Tibial nerve (tissue), 4 donors: ENCODE results near the gene CRHR1. TPM values are rescaled to one million over a fixed set of nuclear protein-coding genes. Genes with fewer than 3 reads are reported as not detected.

Source experiments
- DNase-seq, 2 donors: peaks; one replicate each; pipeline ENCODE4 v3.0.0-alpha.2; 2019; ENCODE audit warnings: low spot score in 2 of 2
- H3K27ac ChIP-seq, 4 donors: fragments of 200-600 bp; sonication (generic) in 3 of 4; one replicate each; pipeline ENCODE4 v1.5.1; 2017 to 2019; ENCODE audit warnings: mild to moderate bottlenecking in 1 of 4
- H3K27me3 ChIP-seq, 2 donors: fragments of 200-600 bp; sonication (generic) in 1 of 2; one replicate each; pipeline versions ENCODE4 v1.5.1 to v1.6.0; 2017 to 2019
- H3K36me3 ChIP-seq, 3 donors: fragments of 200-600 bp; sonication (generic); one replicate each; pipeline ENCODE4 v1.5.1; 2018 to 2019
- H3K4me1 ChIP-seq, 4 donors: fragments of 200-600 bp; sonication (generic) in 3 of 4; one replicate each; pipeline ENCODE4 v1.5.1; 2017 to 2019
- H3K4me3 ChIP-seq, 4 donors: fragments of 200-600 bp; sonication (generic) in 3 of 4; one replicate each; pipeline ENCODE4 v1.5.1; 2017 to 2019; ENCODE audit warnings: mild to moderate bottlenecking in 1 of 4, moderate library complexity in 1 of 4
- H3K9me3 ChIP-seq, 4 donors: fragments of 200-600 bp; sonication (generic) in 3 of 4; one replicate each; pipeline ENCODE4 v1.5.1; 2017 to 2019
- CTCF ChIP-seq, 5 experiments: fragments of 200-600 bp in 3 of 5; fragments of 450-650 bp in 2 of 5; sonication (generic) in 3 of 5; IDR thresholded peaks; one replicate each; pipeline ENCODE4 v1.5.1; 2016 to 2019; ENCODE audit warnings: antibody characterized with exemption in 5 of 5, mild to moderate bottlenecking in 3 of 5, moderate library complexity in 2 of 5
- EP300 ChIP-seq, 2 donors: sonication (generic); formaldehyde crosslinking; IDR thresholded peaks; one replicate each; pipeline ENCODE4 v1.6.1; 2017; ENCODE audit warnings: antibody characterized with exemption in 2 of 2, mild to moderate bottlenecking in 1 of 2
- POLR2A ChIP-seq, 2 donors: fragments of 450-650 bp; IDR thresholded peaks; one replicate each; pipeline ENCODE4 v1.6.1; 2017; ENCODE audit warnings: antibody characterized with exemption in 2 of 2, mild to moderate bottlenecking in 2 of 2, moderate library complexity in 2 of 2
- WGBS, 2 donors: methylation state at CpG; one replicate each; pipeline ENCODE4 v1.1.5; 2018; 5-methylcytosine and 5-hydroxymethylcytosine counted together
- total RNA-seq, 4 donors: library from RNA; depleted of rRNA; stranded (reverse); fragments of >200 nt; gene quantifications; one replicate each; pipeline ENCODE4 v1.1.0, GENCODE V29; 2016

The CRHR1 gene
- total RNA-seq, 4 donors from 2014 or later, result not detected

GRCh38 chr17:45761957-45762565 lies 22.1 kb upstream of the CRHR1 start:
- Histone ChIP-seq H3K36me3 (no peaks in the 10 kb centered on the region), H3K4me3 (no peak overlapping the region), H3K27me3 (peaks cover 0 to 47% of the 10 kb centered on the region in 2 donors), H3K9me3 (no peaks in the 10 kb centered on the region), H3K27ac (no peak overlapping the region), H3K4me1 (no peaks in the 10 kb centered on the region)
- DNase-seq, result no peak
- TF ChIP-seq CTCF (IDR thresholded peaks at IDR 0.05), result no peak
- TF ChIP-seq EP300 (IDR thresholded peaks at IDR 0.05), result no peak
- no peak for TF ChIP-seq POLR2A (IDR thresholded peaks at IDR 0.05)
- WGBS, 2 donors, result 55 to 58% methylated on average over 4 of the region's 4 CpGs

- no peak overlapping the region for H3K4me3 ChIP-seq
- H3K27ac ChIP-seq, result no peak overlapping the region
- no peaks in the 10 kb centered on the region for H3K4me1 ChIP-seq
- 33 to 40% methylated on average over 7 of the region's 7 CpGs for WGBS, 2 donors
- H3K36me3 ChIP-seq, result no peaks in the 10 kb centered on the region
- no peaks in the 10 kb centered on the region for H3K9me3 ChIP-seq
- no peak for DNase-seq
- peaks cover 0 to 47% of the 10 kb centered on the region in 2 donors for H3K27me3 ChIP-seq
- TF ChIP-seq CTCF (IDR thresholded peaks at IDR 0.05) (no peak), POLR2A (IDR thresholded peaks at IDR 0.05) (no peak), EP300 (IDR thresholded peaks at IDR 0.05) (no peak)
These were observed 20.9 kb upstream of the CRHR1 start for GRCh38 chr17:45763182-45763581.

DNA sequence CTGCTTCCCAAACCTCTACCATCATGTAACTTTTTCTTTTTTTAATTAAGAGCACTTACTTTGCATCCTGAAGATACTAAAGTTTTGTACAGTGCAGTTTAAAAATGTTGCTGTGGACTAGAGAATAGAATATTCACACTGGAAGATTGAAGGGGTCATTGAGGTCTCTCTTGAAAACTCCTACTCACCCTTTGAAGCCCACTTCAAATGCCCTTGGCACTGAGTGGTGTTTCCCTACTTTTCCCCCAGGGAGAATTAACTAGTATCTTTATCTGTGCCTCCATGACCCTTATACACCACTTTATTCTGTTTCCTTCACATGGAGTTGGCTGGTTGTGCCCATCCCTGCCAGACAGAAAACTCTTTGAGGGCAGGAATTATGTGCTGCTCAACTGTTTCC lies 19.6 kb upstream of the CRHR1 start:
- no peaks in the 10 kb centered on the region for H3K9me3 ChIP-seq
- peaks cover 0 to 55% of the 10 kb centered on the region in 2 donors for H3K27me3 ChIP-seq
- no peak for DNase-seq
- no peaks in the 10 kb centered on the region for H3K36me3 ChIP-seq
- no peak overlapping the region for H3K27ac ChIP-seq
- TF ChIP-seq EP300 (IDR thresholded peaks at IDR 0.05) (no peak), CTCF (IDR thresholded peaks at IDR 0.05) (no peak), POLR2A (IDR thresholded peaks at IDR 0.05) (no peak)
- H3K4me1 ChIP-seq, result no peaks in the 10 kb centered on the region
- no peak overlapping the region for H3K4me3 ChIP-seq

- H3K27me3 ChIP-seq, result peaks cover 0 to 75% of the 10 kb centered on the region in 2 donors
- H3K4me3 ChIP-seq, result no peak overlapping the region
- H3K27ac ChIP-seq, result no peak overlapping the region
- H3K9me3 ChIP-seq, result peaks cover 0 to 2% (median 0%) of the 10 kb centered on the region in 4 donors
- no peaks in the 10 kb centered on the region for H3K36me3 ChIP-seq
- H3K4me1 ChIP-seq, result no peaks in the 10 kb centered on the region
- DNase-seq, result no peak
- 37 to 47% methylated on average over 4 of the region's 4 CpGs for WGBS, 2 donors
- TF ChIP-seq EP300 (IDR thresholded peaks at IDR 0.05) (no peak), POLR2A (IDR thresholded peaks at IDR 0.05) (no peak)
These were observed 16.1 kb upstream of the CRHR1 start for GRCh38 chr17:45768000-45768399.

DNA sequence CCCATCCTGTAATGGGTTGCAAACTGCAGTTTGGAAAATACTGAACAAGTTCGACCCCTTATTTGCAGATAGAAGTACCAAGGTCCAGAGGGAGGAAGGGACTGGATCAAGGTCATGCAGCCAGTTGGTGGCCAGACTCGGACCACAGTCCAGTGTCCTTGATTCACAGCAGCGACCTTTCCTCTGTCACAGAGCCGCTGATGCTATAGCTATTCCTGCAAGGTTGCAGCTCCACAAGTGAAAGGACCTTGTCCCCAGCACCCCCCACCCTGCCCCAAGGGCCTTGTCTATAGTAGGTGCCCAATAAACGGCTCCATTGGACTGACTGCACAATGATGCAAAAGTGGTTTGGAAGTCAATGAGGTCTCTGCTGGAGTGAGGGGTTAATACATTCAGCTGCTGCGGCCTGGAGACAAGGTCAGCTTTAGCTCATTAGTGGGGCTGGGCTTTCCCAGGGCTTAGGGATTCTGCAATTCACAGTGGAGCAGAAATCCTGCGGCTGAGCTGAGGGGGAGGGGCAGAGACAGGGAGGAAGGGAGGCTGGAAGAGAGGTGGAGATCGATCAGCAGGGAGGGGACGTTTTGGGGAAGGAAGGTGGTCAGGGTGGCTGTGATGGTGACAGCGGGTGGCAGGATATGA lies 13.4 kb upstream of the CRHR1 start:
- TF ChIP-seq POLR2A (IDR thresholded peaks at IDR 0.05), result no peak
- no peak overlapping the region for H3K4me3 ChIP-seq
- H3K9me3 ChIP-seq, result peaks cover 0 to 9% (median 0%) of the 10 kb centered on the region in 4 donors
- H3K27ac ChIP-seq, result no peak overlapping the region
- 35 to 39% methylated on average over 10 of the region's 10 CpGs for WGBS, 2 donors
- no peak for DNase-seq
- peaks cover 0 to 66% of the 10 kb centered on the region in 2 donors for H3K27me3 ChIP-seq
- H3K36me3 ChIP-seq, result no peaks in the 10 kb centered on the region
- H3K4me1 ChIP-seq, result no peaks in the 10 kb centered on the region

- Histone ChIP-seq H3K4me1 (no peaks in the 10 kb centered on the region), H3K36me3 (no peaks in the 10 kb centered on the region), H3K27ac (no peak overlapping the region), H3K4me3 (no peak overlapping the region), H3K9me3 (peaks cover 0 to 9% (median 0%) of the 10 kb centered on the region in 4 donors), H3K27me3 (peaks cover 0 to 65% of the 10 kb centered on the region in 2 donors)
- DNase-seq, result no peak
- no peak for TF ChIP-seq POLR2A (IDR thresholded peaks at IDR 0.05)
- no peak for TF ChIP-seq EP300 (IDR thresholded peaks at IDR 0.05)
- TF ChIP-seq CTCF (IDR thresholded peaks at IDR 0.05), result no peak
- WGBS, 2 donors, result 28 to 46% methylated on average over 12 of the region's 12 CpGs
These were observed 12.7 kb upstream of the CRHR1 start for GRCh38 chr17:45771271-45771959.
